HEK293T (cell line): ENCODE results near the gene NUBP2.
A peak's percentile ranks its signal among the peaks of the same experiment; 100 is the strongest.

Experiments
- CTCF ChIA-PET: fragments of 350-600 bp; formaldehyde crosslinking; extraction: SDS; loops from one replicate; lab custom pipeline; 2021; ENCODE audit warnings: antibody characterized with exemption, inconsistent platforms; lab: Yijun Ruan, JAX
- POLR2A ChIA-PET: fragments of 350-600 bp; formaldehyde crosslinking; extraction: SDS; loops from one replicate; lab custom pipeline; 2020; ENCODE audit warnings: antibody characterized with exemption, inconsistent platforms; lab: Yijun Ruan, JAX
- DNase-seq: peaks from one replicate; pipeline ENCODE4 v3.0.0; 2012; ENCODE audit warnings: mixed read lengths; ENCODE audit errors: extremely low spot score
- ARNT ChIP-seq: fragments of 450-650 bp; IDR thresholded peaks from 2 replicates; pipeline ENCODE4 v1.6.1; 2017; ENCODE audit warnings: mild to moderate bottlenecking
- BHLHE40 ChIP-seq: fragments of 450-650 bp; IDR thresholded peaks from 2 replicates; pipeline ENCODE4 v1.6.1; 2016; ENCODE audit warnings: mild to moderate bottlenecking, moderate library complexity, borderline replicate concordance
- CTBP1 ChIP-seq: fragments of 450-650 bp; IDR thresholded peaks from 2 replicates; pipeline ENCODE4 v1.6.1; 2016; ENCODE audit warnings: borderline replicate concordance
- ELF4 ChIP-seq: fragments of 450-650 bp; IDR thresholded peaks from 2 replicates; pipeline ENCODE4 v1.6.1; 2017; ENCODE audit warnings: antibody characterized with exemption
- FOXA1 ChIP-seq: fragments of 450-650 bp; IDR thresholded peaks from 2 replicates; pipeline ENCODE4 v1.6.1; 2016; ENCODE audit warnings: mild to moderate bottlenecking
- FOXK2 ChIP-seq: fragments of 450-650 bp; IDR thresholded peaks from 2 replicates; pipeline ENCODE4 v1.6.1; 2016; ENCODE audit warnings: mild to moderate bottlenecking
- FOXM1 ChIP-seq: fragments of 450-650 bp; IDR thresholded peaks from 2 replicates; pipeline ENCODE4 v1.6.1; 2017; ENCODE audit warnings: mild to moderate bottlenecking, borderline replicate concordance
- HDGF ChIP-seq: fragments of 450-650 bp; IDR thresholded peaks from 2 replicates; pipeline ENCODE4 v1.6.1; 2017; ENCODE audit warnings: antibody characterized with exemption, borderline replicate concordance
- L3MBTL2 ChIP-seq: fragments of 450-650 bp; conservative IDR thresholded peaks from 2 replicates; pipeline ENCODE4 v1.6.1; 2016; ENCODE audit warnings: mild to moderate bottlenecking
- LEF1 ChIP-seq: fragments of 450-650 bp; IDR thresholded peaks from 2 replicates; pipeline ENCODE4 v1.6.1; 2017; ENCODE audit warnings: mild to moderate bottlenecking, borderline replicate concordance
- NFRKB ChIP-seq: fragments of 450-650 bp; IDR thresholded peaks from 2 replicates; pipeline ENCODE4 v1.6.1; 2016; ENCODE audit warnings: mild to moderate bottlenecking, moderate library complexity
- SP1 ChIP-seq: fragments of 450-650 bp; IDR thresholded peaks from 2 replicates; pipeline ENCODE4 v1.6.1; 2017
- SUZ12 ChIP-seq: fragments of 450-650 bp; IDR thresholded peaks from 2 replicates; pipeline ENCODE4 v1.6.1; 2016; ENCODE audit warnings: mild to moderate bottlenecking
- TARDBP ChIP-seq: fragments of 450-650 bp; IDR thresholded peaks from 2 replicates; pipeline ENCODE4 v1.6.1; 2016
- ZNF384 ChIP-seq: fragments of 450-650 bp; IDR thresholded peaks from 2 replicates; pipeline ENCODE4 v1.6.1; 2016
- TF ChIP-seq, protein P1 (sequence below): fragments of 450-650 bp; IDR thresholded peaks from 2 replicates; pipeline ENCODE4 v1.6.1; 2016

NUBP2 gene

DNA sequence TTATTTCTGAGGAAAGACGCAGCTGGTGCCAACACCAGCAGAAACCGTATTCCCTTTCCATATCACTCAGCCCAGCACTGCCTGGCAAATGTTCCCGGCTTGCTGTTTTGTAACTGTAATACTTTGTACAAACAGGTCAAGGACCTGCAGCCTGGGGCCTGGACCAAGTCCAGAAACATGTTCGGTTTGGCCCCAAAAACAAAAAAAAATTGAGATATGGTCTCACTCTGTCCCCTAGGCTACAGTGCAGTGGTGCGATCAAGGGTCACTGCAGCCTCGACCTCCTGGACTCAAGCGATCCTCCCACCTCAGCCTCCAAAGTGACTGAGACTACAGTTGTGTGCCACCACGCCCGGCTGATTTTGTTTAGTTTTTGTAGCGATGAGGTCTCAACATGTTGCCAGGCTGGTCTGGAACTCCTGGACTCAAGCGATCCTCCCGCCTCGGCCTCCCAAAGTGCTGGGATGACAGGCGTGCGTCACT, 42.7 kb downstream of the NUBP2 start:
- ChIA-PET POLR2A (interaction anchor here (1.0 to 1.5 kb wide), 2 partner anchors 42 to 139 kb away, joined by 3 read pairs; partner anchors contain the start of genes NUBP2 and RPS2), CTCF (no interaction called here)
- TF ChIP-seq L3MBTL2, result no peak
- TF ChIP-seq ARNT, result no peak
- TF ChIP-seq ZNF384, result no peak
- TF ChIP-seq FOXM1, result no peak
- no peak for TF ChIP-seq SUZ12
- TF ChIP-seq BHLHE40, result no peak
- no peak for TF ChIP-seq CTBP1
- no peak for TF ChIP-seq HDGF
- TF ChIP-seq SP1, result no peak
- TF ChIP-seq FOXA1, result no peak
- TF ChIP-seq LEF1, result no peak
- no peak for TF ChIP-seq FOXK2
- TF ChIP-seq NFRKB, result no peak
- TF ChIP-seq, protein P1, sequence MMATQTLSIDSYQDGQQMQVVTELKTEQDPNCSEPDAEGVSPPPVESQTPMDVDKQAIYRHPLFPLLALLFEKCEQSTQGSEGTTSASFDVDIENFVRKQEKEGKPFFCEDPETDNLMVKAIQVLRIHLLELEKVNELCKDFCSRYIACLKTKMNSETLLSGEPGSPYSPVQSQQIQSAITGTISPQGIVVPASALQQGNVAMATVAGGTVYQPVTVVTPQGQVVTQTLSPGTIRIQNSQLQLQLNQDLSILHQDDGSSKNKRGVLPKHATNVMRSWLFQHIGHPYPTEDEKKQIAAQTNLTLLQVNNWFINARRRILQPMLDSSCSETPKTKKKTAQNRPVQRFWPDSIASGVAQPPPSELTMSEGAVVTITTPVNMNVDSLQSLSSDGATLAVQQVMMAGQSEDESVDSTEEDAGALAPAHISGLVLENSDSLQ, result no peak
- TF ChIP-seq TARDBP, result no peak
- no peak for TF ChIP-seq ELF4
- no peak for DNase-seq

DNA sequence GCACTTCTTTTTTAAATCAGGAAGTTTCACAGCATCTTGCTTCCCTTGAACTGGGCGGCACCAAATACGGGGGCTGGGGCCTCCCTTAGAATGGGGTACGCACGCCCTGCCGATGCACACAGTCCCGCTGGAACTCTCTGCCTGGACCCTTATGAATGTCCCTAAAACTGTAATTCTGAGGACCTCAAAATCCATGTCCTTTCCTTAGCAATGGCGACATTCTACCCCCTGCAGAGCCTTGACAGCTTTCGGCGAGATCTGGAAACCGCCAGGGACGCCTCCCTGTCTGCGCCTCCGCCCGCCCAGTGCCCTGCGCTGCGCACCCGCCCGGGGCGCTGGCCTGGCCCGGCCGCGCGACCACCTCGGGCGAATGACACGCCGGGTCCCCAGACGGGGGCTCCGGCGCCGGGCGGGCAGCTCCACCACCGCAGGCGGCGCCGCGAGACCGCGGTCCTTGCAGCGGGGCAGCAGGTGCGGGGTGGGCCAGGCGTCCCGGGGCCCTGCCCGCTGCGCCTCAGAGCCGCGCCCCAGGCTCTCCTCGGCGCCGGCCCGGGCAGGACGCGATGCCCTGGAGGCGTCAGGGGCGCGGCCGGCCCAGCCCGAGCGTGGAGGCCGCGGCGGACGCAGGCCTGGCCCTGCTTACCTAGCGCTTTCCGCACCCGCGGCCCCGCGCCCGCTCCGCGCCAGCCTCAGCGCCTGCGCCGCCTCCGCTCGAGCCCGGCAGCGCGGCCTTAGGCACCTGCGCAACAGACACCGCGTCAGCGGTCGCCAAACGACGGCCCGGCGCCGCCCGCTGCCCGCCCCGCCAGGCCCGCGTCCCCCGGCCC, 43.3 kb downstream of the NUBP2 start:
- POLR2A ChIA-PET, result interaction anchor here (0.7 to 2.2 kb wide), 6 partner anchors 9 to 139 kb away, joined by 3 to 19 read pairs (median 8); partner anchors contain the start of genes MSRB1 and RPS2
- no peak for TF ChIP-seq HDGF
- TF ChIP-seq NFRKB, result no peak
- TF ChIP-seq TARDBP, result no peak
- no peak for TF ChIP-seq CTBP1
- TF ChIP-seq SP1, result no peak
- TF ChIP-seq FOXK2, result no peak
- no peak for TF ChIP-seq FOXM1
- TF ChIP-seq LEF1, result no peak
- no peak for TF ChIP-seq SUZ12
- TF ChIP-seq L3MBTL2, result no peak
- TF ChIP-seq ARNT, result no peak
- no peak for TF ChIP-seq ZNF384
- TF ChIP-seq ELF4, result no peak
- no peak for TF ChIP-seq BHLHE40
- CTCF ChIA-PET, result no interaction called here
- peak; percentile 71 for DNase-seq

DNA sequence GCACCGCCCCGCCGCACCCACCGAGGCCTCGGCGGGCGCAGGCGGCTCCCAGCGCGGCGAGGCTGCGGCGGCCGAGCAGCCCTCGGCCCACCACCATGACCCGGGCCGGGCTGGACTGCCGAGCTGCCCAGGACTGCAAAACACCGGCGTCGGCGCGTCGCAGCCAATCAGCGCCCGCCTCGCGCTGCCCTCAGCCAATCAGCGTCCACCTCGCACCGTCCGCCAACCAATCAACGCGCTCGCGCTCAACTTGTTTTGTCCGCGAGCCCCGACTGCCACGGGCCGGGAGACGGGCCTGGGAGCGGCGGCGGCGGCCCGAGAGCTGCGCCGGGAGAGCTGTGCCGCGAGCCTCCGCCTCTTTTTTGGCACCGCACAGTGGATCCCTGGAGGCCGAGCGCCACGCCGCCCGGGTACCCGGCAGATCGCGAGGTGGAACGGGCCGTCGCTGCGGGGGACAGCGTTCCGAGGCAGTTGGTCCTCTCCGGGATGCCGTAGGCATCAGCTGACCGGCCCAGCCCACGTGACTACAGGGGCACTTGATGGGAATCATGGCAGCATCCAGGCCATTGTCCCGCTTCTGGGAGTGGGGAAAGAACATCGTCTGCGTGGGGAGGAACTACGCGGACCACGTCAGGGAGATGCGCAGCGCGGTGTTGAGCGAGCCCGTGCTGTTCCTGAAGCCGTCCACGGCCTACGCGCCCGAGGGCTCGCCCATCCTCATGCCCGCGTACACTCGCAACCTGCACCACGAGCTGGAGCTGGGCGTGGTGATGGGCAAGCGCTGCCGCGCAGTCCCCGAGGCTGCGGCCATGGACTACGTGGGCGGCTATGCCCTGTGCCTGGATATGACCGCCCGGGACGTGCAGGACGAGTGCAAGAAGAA, 44.2 kb downstream of the NUBP2 start, which contains the start of the genes FAHD1 and HAGH:
TSS of gene FAHD1 (plus strand) at position 516 of the 883 bp plus-strand sequence. CDS start at position 549, 33 bp downstream.
TSS of gene HAGH (minus strand) at position 135 of the 883 bp plus-strand sequence. CDS start at position 97, 38 bp downstream.
- peak; percentile 97 for DNase-seq
- CTCF ChIA-PET, result interaction anchor here (0.6 kb wide), 1 partner anchor 524 kb away, joined by 3 read pairs; no protein-coding TSS in a partner anchor
- POLR2A ChIA-PET, result interaction anchor here (0.6 to 2.2 kb wide), 15 partner anchors 9 to 138 kb away, joined by 3 to 19 read pairs (median 4); partner anchors contain the start of genes MSRB1, NUBP2, RPS2 and SPSB3
- TF ChIP-seq L3MBTL2 (peak; percentile 95), TARDBP (peak; percentile 68; the same call in 1 of the 2 replicates), HDGF (no peak), BHLHE40 (no peak), FOXA1 (no peak), FOXM1 (peak; percentile 72; the same call in 1 of the 2 replicates), LEF1 (no peak), CTBP1 (peak; percentile 85), ELF4 (peak; percentile 48; the same call in 1 of the 2 replicates)
- TF ChIP-seq, protein P1, result peak; percentile 25; the same call in 1 of the 2 replicates

DNA sequence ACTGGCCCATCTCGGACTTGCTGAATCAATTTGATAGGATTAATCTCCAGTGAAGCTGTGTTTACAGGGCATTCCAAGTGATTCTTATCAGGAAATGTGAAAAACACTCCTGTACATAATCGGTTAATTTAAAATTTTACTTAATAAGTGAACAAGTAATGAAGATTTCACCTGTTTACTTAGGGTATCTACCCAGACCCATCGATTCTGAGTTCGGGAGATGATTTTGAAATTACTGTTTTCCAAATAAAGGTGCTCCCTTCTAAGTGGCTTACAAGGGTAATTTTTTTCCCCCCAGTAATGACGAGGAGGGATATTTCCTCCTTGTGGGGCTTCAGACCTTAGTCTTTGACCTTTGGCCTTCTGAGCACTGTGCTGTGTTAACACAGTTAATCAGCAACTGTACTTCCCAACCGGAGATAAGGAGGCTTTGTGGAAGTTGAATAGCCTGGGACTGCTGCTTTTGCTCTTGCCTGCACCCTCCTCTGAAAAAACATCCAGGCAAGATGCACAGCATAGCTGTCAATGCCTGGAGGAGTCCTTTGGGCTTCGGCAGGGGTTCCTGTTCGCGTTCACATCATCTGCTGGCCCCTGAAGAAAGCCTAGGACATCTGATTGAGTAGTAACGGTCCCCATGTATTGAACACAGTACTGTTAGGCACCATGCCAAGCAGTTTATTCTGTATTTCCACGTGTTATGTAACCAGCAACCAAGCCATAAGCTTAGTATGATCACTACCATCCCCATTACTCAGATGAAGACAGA, 46.1 kb downstream of the NUBP2 start:
- POLR2A ChIA-PET, result interaction anchor here (1.2 to 2.2 kb wide), 4 partner anchors 10 to 132 kb away, joined by 3 to 19 read pairs (median 6); no protein-coding TSS in a partner anchor
- no peak for DNase-seq
- TF ChIP-seq LEF1 (no peak), ZNF384 (no peak), FOXM1 (no peak), CTBP1 (no peak), HDGF (no peak), NFRKB (no peak), SP1 (no peak), TARDBP (no peak), L3MBTL2 (no peak), ELF4 (no peak), FOXA1 (no peak), BHLHE40 (no peak), ARNT (no peak), FOXK2 (no peak), SUZ12 (no peak)
- TF ChIP-seq, protein P1, result no peak
- CTCF ChIA-PET, result no interaction called here
